Stimulated activated naive CD8-positive, alpha-beta T cell treated with anti-CD3 and anti-CD28 coated beads, Interleukin-15, amount 100 ng/mL, for 72 hours (primary cell): ENCODE results near the gene RPL10.

Source experiments
- ATAC-seq: fragments of 150-1000 bp; cut with Tn5 transposase; 2 replicates; pipeline ENCODE4 v1.10.0; 2021; ENCODE audit warnings: mild to moderate bottlenecking, moderate library complexity
- DNase-seq, 2 donors: peaks; one replicate each; pipeline ENCODE4 v3.0.0; 2021 to 2022
- H3K27ac Mint-ChIP-seq, 2 donors: one replicate each; pipeline ENCODE4 v1.8.0; 2022; ENCODE audit warnings: mild to moderate bottlenecking in 2 of 2, mixed read lengths in 2 of 2, moderate library complexity in 2 of 2
- H3K27me3 Mint-ChIP-seq: one replicate; pipeline ENCODE4 v1.8.0; 2022; ENCODE audit warnings: mixed read lengths
- H3K4me1 Mint-ChIP-seq: one replicate; pipeline ENCODE4 v1.8.0; 2022; ENCODE audit warnings: mild to moderate bottlenecking, mixed read lengths
- H3K4me3 Mint-ChIP-seq, 2 donors: one replicate each; pipeline ENCODE4 v1.8.0; 2022; ENCODE audit warnings: mild to moderate bottlenecking in 2 of 2, mixed read lengths in 2 of 2, moderate library complexity in 1 of 2
- H3K9me3 Mint-ChIP-seq, 2 donors: one replicate each; pipeline ENCODE4 v1.8.0; 2022; ENCODE audit warnings: mixed read lengths in 2 of 2

The RPL10 gene

GRCh38 chrX:154397888-154398667, at the start of gene RPL10:
RPL10 (plus strand) TSS chrX:154398377; CDS start chrX:154398520, 143 bp downstream.
- DNase-seq (peak; percentile 88 to 96), ATAC-seq (peak; percentile 88)
- H3K27ac Mint-ChIP-seq, result peak within 1 kb of the TSS; percentile 99
- peak within 1 kb of the TSS; percentile 97 to 99 for H3K4me3 Mint-ChIP-seq
- no peaks in the 10 kb centered on the region for H3K9me3 Mint-ChIP-seq
- H3K4me1 Mint-ChIP-seq, result peaks cover 31% of the 10 kb centered on the region
- no peaks in the 10 kb centered on the region for H3K27me3 Mint-ChIP-seq

- ATAC-seq (no peak), DNase-seq (no peak)
- H3K27me3 Mint-ChIP-seq, result no peaks in the 10 kb centered on the region
- no peak overlapping the region for H3K4me3 Mint-ChIP-seq
- no peaks in the 10 kb centered on the region for H3K9me3 Mint-ChIP-seq
- peak overlapping the region; percentile 5 to 88 for H3K27ac Mint-ChIP-seq
- H3K4me1 Mint-ChIP-seq, result peaks cover 68% of the 10 kb centered on the region
Observed at GRCh38 chrX:154348646-154349358, 49.4 kb upstream of the RPL10 start.

GRCh38 chrX:154349359-154349935, 48.7 kb upstream of the RPL10 start:
- no peak overlapping the region for H3K4me3 Mint-ChIP-seq

GRCh38 chrX:154349979-154350378, 48.2 kb upstream of the RPL10 start:
- Mint-ChIP-seq H3K4me3 (no peak overlapping the region), H3K9me3 (no peaks in the 10 kb centered on the region), H3K4me1 (peaks cover 77% of the 10 kb centered on the region), H3K27ac (peak overlapping the region in 1 of 2 donors; percentile 6), H3K27me3 (no peaks in the 10 kb centered on the region)
- ATAC-seq (no peak), DNase-seq (no peak)

More at GRCh38 chrX:154349359-154349935, 48.7 kb upstream of the RPL10 start:
- H3K4me1 Mint-ChIP-seq, result peaks cover 75% of the 10 kb centered on the region
- no peak for ATAC-seq
- DNase-seq, result no peak
- H3K27ac Mint-ChIP-seq, result peak overlapping the region; percentile 5 to 88
- no peaks in the 10 kb centered on the region for H3K27me3 Mint-ChIP-seq
- no peaks in the 10 kb centered on the region for H3K9me3 Mint-ChIP-seq

- no peaks in the 10 kb centered on the region for H3K9me3 Mint-ChIP-seq
- peaks cover 82% of the 10 kb centered on the region for H3K4me1 Mint-ChIP-seq
- H3K27me3 Mint-ChIP-seq, result no peaks in the 10 kb centered on the region
- ATAC-seq (no peak), DNase-seq (no peak)
- peak overlapping the region in 1 of 2 donors; percentile 39 for H3K4me3 Mint-ChIP-seq
- peak overlapping the region; percentile 61 to 69 for H3K27ac Mint-ChIP-seq
Observed at GRCh38 chrX:154350429-154351182, 47.6 kb upstream of the RPL10 start.

GRCh38 chrX:154351183-154352011, 46.8 kb upstream of the RPL10 start:
- ATAC-seq, result peak; percentile 16
- peak overlapping the region; percentile 39 to 44 for H3K4me3 Mint-ChIP-seq
- H3K27ac Mint-ChIP-seq, result no peak overlapping the region
- peaks cover 89% of the 10 kb centered on the region for H3K4me1 Mint-ChIP-seq
- H3K9me3 Mint-ChIP-seq, result no peaks in the 10 kb centered on the region
- H3K27me3 Mint-ChIP-seq, result no peaks in the 10 kb centered on the region
- no peak for DNase-seq

GRCh38 chrX:154352012-154352401, 46.2 kb upstream of the RPL10 start:
- Mint-ChIP-seq H3K4me3 (peak overlapping the region; percentile 39 to 46), H3K4me1 (peaks cover 92% of the 10 kb centered on the region), H3K9me3 (no peaks in the 10 kb centered on the region), H3K27ac (peak overlapping the region in 1 of 2 donors; percentile 71), H3K27me3 (no peaks in the 10 kb centered on the region)
- ATAC-seq (no peak), DNase-seq (no peak)

GRCh38 chrX:154352466-154352865, 45.7 kb upstream of the RPL10 start:
- Mint-ChIP-seq H3K9me3 (no peaks in the 10 kb centered on the region), H3K4me3 (peak overlapping the region in 1 of 2 donors; percentile 46), H3K4me1 (peaks cover 92% of the 10 kb centered on the region), H3K27me3 (no peaks in the 10 kb centered on the region), H3K27ac (no peak overlapping the region)
- DNase-seq, result no peak
- ATAC-seq, result no peak

GRCh38 chrX:154353172-154353843, 44.9 kb upstream of the RPL10 start:
- no peak for ATAC-seq
- no peaks in the 10 kb centered on the region for H3K27me3 Mint-ChIP-seq
- H3K9me3 Mint-ChIP-seq, result no peaks in the 10 kb centered on the region
- H3K4me1 Mint-ChIP-seq, result peaks cover 89% of the 10 kb centered on the region
- DNase-seq, result no peak
- H3K27ac Mint-ChIP-seq, result peak overlapping the region in 1 of 2 donors; percentile 91
- no peak overlapping the region for H3K4me3 Mint-ChIP-seq

- no peak overlapping the region for H3K4me3 Mint-ChIP-seq
- ATAC-seq (no peak), DNase-seq (no peak)
- H3K27me3 Mint-ChIP-seq, result no peaks in the 10 kb centered on the region
- H3K27ac Mint-ChIP-seq, result peak overlapping the region in 1 of 2 donors; percentile 67
- H3K9me3 Mint-ChIP-seq, result no peaks in the 10 kb centered on the region
- H3K4me1 Mint-ChIP-seq, result peaks cover 91% of the 10 kb centered on the region
Observed at GRCh38 chrX:154354013-154354412, 44.2 kb upstream of the RPL10 start.

- peaks cover 88% of the 10 kb centered on the region for H3K4me1 Mint-ChIP-seq
- DNase-seq (no peak), ATAC-seq (no peak)
- H3K4me3 Mint-ChIP-seq, result no peak overlapping the region
- H3K9me3 Mint-ChIP-seq, result no peaks in the 10 kb centered on the region
- H3K27ac Mint-ChIP-seq, result peak overlapping the region in 1 of 2 donors; percentile 67
- H3K27me3 Mint-ChIP-seq, result no peaks in the 10 kb centered on the region
Observed at GRCh38 chrX:154354516-154354915, 43.7 kb upstream of the RPL10 start.

- ATAC-seq, result no peak
- H3K4me3 Mint-ChIP-seq, result no peak overlapping the region
Observed at GRCh38 chrX:154355094-154355775, 42.9 kb upstream of the RPL10 start.

GRCh38 chrX:154355776-154356140, 42.4 kb upstream of the RPL10 start:
- no peaks in the 10 kb centered on the region for H3K9me3 Mint-ChIP-seq
- H3K27ac Mint-ChIP-seq, result no peak overlapping the region
- peaks cover 75% of the 10 kb centered on the region for H3K4me1 Mint-ChIP-seq

More at GRCh38 chrX:154355094-154355775, 42.9 kb upstream of the RPL10 start:
- peaks cover 80% of the 10 kb centered on the region for H3K4me1 Mint-ChIP-seq
- no peak overlapping the region for H3K27ac Mint-ChIP-seq
- no peak for DNase-seq
- no peaks in the 10 kb centered on the region for H3K9me3 Mint-ChIP-seq
- no peaks in the 10 kb centered on the region for H3K27me3 Mint-ChIP-seq

GRCh38 chrX:154356596-154356995, 41.6 kb upstream of the RPL10 start:
- DNase-seq (no peak), ATAC-seq (no peak)
- Mint-ChIP-seq H3K4me3 (no peak overlapping the region), H3K27me3 (no peaks in the 10 kb centered on the region), H3K27ac (peak overlapping the region; percentile 57 to 67), H3K4me1 (peaks cover 67% of the 10 kb centered on the region), H3K9me3 (no peaks in the 10 kb centered on the region)

More at GRCh38 chrX:154355776-154356140, 42.4 kb upstream of the RPL10 start:
- Mint-ChIP-seq H3K4me3 (no peak overlapping the region), H3K27me3 (no peaks in the 10 kb centered on the region)
- DNase-seq (no peak), ATAC-seq (no peak)
